ENCODE measurements around the gene LRRIQ3. TPM values are rescaled to one million over a fixed set of nuclear protein-coding genes. Genes with fewer than 3 reads are reported as not detected.

Gene LRRIQ3
- total and polyA plus RNA-seq, 2 of the 13 experiments (the other 11 are each of a cell fraction or from before 2014, with no cell fraction given) = 1.1 to 1.3 TPM

GRCh38 chr1:74197657-74198552 is at the start of gene LRRIQ3, which contains the start of gene FPGT (continued):
- peak; percentile 84 for TF ChIP-seq SPEN (CRISPR knock-in tag; IDR thresholded peaks at IDR 0.05; ENCODE audit: low read depth)
- TF ChIP-seq NAIF1 (CRISPR knock-in tag; IDR thresholded peaks at IDR 0.05; ENCODE audit: borderline replicate concordance) = peak; percentile 99
- TF ChIP-seq, protein P1, sequence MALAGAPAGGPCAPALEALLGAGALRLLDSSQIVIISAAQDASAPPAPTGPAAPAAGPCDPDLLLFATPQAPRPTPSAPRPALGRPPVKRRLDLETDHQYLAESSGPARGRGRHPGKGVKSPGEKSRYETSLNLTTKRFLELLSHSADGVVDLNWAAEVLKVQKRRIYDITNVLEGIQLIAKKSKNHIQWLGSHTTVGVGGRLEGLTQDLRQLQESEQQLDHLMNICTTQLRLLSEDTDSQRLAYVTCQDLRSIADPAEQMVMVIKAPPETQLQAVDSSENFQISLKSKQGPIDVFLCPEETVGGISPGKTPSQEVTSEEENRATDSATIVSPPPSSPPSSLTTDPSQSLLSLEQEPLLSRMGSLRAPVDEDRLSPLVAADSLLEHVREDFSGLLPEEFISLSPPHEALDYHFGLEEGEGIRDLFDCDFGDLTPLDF (CRISPR knock-in tag; IDR thresholded peaks at IDR 0.05) = no peak
- TF ChIP-seq, protein P2, sequence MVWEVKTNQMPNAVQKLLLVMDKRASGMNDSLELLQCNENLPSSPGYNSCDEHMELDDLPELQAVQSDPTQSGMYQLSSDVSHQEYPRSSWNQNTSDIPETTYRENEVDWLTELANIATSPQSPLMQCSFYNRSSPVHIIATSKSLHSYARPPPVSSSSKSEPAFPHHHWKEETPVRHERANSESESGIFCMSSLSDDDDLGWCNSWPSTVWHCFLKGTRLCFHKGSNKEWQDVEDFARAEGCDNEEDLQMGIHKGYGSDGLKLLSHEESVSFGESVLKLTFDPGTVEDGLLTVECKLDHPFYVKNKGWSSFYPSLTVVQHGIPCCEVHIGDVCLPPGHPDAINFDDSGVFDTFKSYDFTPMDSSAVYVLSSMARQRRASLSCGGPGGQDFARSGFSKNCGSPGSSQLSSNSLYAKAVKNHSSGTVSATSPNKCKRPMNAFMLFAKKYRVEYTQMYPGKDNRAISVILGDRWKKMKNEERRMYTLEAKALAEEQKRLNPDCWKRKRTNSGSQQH (CRISPR knock-in tag; IDR thresholded peaks at IDR 0.05; ENCODE audit: low read depth) = no peak; the same call in 1 of the 2 replicates
- TF ChIP-seq TAF1 (CRISPR knock-in tag; IDR thresholded peaks at IDR 0.05) = peak; percentile 81
- no peak for TF ChIP-seq ZNF775 (CRISPR knock-in tag; IDR thresholded peaks at IDR 0.05; ENCODE audit: borderline replicate concordance)
- TF ChIP-seq ZNF556 (CRISPR knock-in tag; IDR thresholded peaks at IDR 0.05; ENCODE audit: borderline replicate concordance) = 0 out of 2 replicates have a peak, but pooled peaks have one; percentile 45
- TF ChIP-seq, protein P3, sequence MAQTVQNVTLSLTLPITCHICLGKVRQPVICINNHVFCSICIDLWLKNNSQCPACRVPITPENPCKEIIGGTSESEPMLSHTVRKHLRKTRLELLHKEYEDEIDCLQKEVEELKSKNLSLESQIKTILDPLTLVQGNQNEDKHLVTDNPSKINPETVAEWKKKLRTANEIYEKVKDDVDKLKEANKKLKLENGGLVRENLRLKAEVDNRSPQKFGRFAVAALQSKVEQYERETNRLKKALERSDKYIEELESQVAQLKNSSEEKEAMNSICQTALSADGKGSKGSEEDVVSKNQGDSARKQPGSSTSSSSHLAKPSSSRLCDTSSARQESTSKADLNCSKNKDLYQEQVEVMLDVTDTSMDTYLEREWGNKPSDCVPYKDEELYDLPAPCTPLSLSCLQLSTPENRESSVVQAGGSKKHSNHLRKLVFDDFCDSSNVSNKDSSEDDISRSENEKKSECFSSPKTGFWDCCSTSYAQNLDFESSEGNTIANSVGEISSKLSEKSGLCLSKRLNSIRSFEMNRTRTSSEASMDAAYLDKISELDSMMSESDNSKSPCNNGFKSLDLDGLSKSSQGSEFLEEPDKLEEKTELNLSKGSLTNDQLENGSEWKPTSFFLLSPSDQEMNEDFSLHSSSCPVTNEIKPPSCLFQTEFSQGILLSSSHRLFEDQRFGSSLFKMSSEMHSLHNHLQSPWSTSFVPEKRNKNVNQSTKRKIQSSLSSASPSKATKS (CRISPR knock-in tag; IDR thresholded peaks at IDR 0.05) = no peak
- no peak for TF ChIP-seq LCORL (IDR thresholded peaks at IDR 0.05)
- 0 out of 2 replicates have a peak, but pooled peaks have one; percentile 27 for TF ChIP-seq LCORL (CRISPR knock-in tag; IDR thresholded peaks at IDR 0.05)
- no peak for TF ChIP-seq ZNF772 (CRISPR knock-in tag; IDR thresholded peaks at IDR 0.05)
- no peak for TF ChIP-seq ZNF451 (CRISPR knock-in tag; IDR thresholded peaks at IDR 0.05)
- no peak for TF ChIP-seq ZNF747 (CRISPR knock-in tag; IDR thresholded peaks at IDR 0.05; ENCODE audit: borderline replicate concordance)
- TF ChIP-seq GABPA (IDR thresholded peaks at IDR 0.05; ENCODE audit: low read depth, low read length) = no peak
- peak; percentile 73; the same call in 1 of the 2 replicates for TF ChIP-seq GABPA (CRISPR knock-in tag; IDR thresholded peaks at IDR 0.05; ENCODE audit: low read depth)
- TF ChIP-seq SP140L (CRISPR knock-in tag; IDR thresholded peaks at IDR 0.05; ENCODE audit: borderline replicate concordance) = no peak; the same call in 1 of the 2 replicates
- 0 out of 2 replicates have a peak, but pooled peaks have one; percentile 30 for TF ChIP-seq ZSCAN21 (CRISPR knock-in tag; IDR thresholded peaks at IDR 0.05; ENCODE audit: borderline replicate concordance)
- TF ChIP-seq, protein P4, sequence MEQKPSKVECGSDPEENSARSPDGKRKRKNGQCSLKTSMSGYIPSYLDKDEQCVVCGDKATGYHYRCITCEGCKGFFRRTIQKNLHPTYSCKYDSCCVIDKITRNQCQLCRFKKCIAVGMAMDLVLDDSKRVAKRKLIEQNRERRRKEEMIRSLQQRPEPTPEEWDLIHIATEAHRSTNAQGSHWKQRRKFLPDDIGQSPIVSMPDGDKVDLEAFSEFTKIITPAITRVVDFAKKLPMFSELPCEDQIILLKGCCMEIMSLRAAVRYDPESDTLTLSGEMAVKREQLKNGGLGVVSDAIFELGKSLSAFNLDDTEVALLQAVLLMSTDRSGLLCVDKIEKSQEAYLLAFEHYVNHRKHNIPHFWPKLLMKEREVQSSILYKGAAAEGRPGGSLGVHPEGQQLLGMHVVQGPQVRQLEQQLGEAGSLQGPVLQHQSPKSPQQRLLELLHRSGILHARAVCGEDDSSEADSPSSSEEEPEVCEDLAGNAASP (CRISPR knock-in tag; IDR thresholded peaks at IDR 0.05; ENCODE audit: borderline replicate concordance) = no peak
- TF ChIP-seq ZKSCAN1 (IDR thresholded peaks at IDR 0.05; ENCODE audit: low read length) = no peak
- TF ChIP-seq MBNL3 (CRISPR knock-in tag; conservative IDR thresholded peaks at IDR 0.05) = no peak
- TF ChIP-seq SIN3B (IDR thresholded peaks at IDR 0.05; ENCODE audit: low read length) = no peak
- TF ChIP-seq, protein P5, sequence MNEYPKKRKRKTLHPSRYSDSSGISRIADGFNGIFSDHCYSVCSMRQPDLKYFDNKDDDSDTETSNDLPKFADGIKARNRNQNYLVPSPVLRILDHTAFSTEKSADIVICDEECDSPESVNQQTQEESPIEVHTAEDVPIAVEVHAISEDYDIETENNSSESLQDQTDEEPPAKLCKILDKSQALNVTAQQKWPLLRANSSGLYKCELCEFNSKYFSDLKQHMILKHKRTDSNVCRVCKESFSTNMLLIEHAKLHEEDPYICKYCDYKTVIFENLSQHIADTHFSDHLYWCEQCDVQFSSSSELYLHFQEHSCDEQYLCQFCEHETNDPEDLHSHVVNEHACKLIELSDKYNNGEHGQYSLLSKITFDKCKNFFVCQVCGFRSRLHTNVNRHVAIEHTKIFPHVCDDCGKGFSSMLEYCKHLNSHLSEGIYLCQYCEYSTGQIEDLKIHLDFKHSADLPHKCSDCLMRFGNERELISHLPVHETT (CRISPR knock-in tag; conservative IDR thresholded peaks at IDR 0.05) = 0 out of 2 replicates have a peak, but pooled peaks have one; percentile 42
- TF ChIP-seq ZNF619 (CRISPR knock-in tag; IDR thresholded peaks at IDR 0.05) = no peak
